ENCODE measurements around the gene SNX8.

The SNX8 gene

DNA sequence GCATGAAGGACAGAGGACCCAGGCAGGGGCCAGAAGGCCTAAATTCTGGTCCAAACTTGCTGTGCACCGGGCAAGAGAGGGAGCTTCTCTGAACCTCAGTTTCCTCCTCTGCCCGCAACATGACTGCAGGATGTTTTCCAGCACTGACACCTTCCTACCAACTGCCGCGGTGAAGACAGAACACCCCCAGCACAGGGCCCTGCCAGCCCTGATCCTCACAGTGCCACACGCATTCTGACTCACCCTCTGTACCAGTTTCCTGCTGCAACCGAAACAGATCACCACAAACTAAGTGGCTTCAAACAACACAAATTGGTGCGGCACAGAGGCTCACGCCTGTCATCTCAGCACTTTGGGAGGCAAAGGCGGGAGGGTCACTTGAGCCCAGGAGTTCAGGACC lies 99.6 kb downstream of the SNX8 start:
- H3K9ac ChIP-seq (ENCODE audit: low read length) = no peak overlapping the region
- peaks cover 41% of the 10 kb centered on the region for H3K36me3 ChIP-seq (ENCODE audit: insufficient read depth, low read length)
- H3K4me3 ChIP-seq (ENCODE audit: low read depth in 1 of 2, low read length in 2 of 2) = no peak overlapping the region
- no peaks in the 10 kb centered on the region for H3K27me3 ChIP-seq (ENCODE audit: control insufficient read depth in 1 of 2, insufficient read depth in 2 of 2, low read length in 2 of 2)
- peaks cover under 1% of the 10 kb centered on the region for H3K4me1 ChIP-seq (ENCODE audit: insufficient read depth, low read length)
- H3K9me3 ChIP-seq (ENCODE audit: low read length) = no peaks in the 10 kb centered on the region
- no peak overlapping the region for H3K27ac ChIP-seq (ENCODE audit: low read depth, low read length)

DNA sequence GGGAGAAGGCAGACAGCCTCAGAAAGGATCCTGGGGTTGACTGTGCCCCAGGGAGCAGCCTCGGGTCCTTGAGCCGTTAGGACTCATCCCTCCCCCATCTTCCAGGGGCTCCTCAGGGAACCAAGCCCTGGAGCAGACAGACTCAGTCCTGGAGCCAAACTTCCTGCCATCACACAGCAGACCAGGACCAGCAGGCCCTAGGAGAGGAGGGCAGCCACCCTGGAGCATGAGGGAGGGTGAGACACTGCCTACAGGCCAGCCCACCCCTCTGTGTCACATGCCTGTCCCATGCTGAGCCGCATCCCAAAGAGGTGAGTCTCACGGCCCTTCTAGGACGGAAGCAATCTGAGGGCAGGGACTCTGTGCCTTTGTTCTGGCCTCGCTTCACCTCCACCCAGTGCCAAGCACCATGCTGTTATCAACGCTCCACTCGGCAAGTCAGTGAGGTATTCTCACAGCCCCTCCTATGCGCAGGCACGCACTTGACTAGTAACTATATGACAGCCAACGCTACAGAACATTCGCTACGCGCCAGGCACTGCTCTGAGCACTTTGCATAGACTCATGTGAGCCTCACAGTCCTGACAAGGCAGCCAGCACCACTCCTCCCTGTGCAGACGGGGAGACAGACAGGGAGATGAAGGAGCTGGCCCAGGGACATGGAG lies 100.6 kb downstream of the SNX8 start:
- H3K27ac ChIP-seq (ENCODE audit: low read depth, low read length) = no peak overlapping the region
- no peak overlapping the region for H3K9ac ChIP-seq (ENCODE audit: low read length)
- peaks cover 42% of the 10 kb centered on the region for H3K36me3 ChIP-seq (ENCODE audit: insufficient read depth, low read length)
- H3K4me1 ChIP-seq (ENCODE audit: insufficient read depth, low read length) = peaks cover 6% of the 10 kb centered on the region
- no peak overlapping the region for H3K4me3 ChIP-seq (ENCODE audit: low read depth in 1 of 2, low read length in 2 of 2)
- no peaks in the 10 kb centered on the region for H3K27me3 ChIP-seq (ENCODE audit: control insufficient read depth in 1 of 2, insufficient read depth in 2 of 2, low read length in 2 of 2)
- H3K9me3 ChIP-seq (ENCODE audit: low read length) = no peaks in the 10 kb centered on the region

DNA sequence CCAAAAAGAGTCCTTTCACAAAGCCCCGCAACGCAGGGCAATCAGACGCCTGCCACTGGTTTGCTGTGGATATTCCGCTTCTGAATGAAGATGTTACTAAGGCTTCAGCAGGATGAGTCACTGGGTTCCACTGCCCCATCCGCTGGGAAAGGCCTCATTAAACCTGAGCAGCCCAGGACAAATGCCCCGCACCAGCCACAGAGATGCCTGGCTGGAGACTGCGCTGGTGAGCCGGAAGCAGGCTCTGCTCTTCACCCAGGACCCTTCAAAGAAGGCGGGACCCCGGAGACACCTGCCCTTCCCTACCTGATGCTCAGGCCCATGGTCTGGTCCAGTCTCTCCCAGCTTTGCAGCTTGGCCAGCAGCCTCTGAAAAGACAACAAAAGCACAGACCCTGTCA lies 101.3 kb downstream of the SNX8 start:
- Histone ChIP-seq H3K27me3 (ENCODE audit: control insufficient read depth in 1 of 2, insufficient read depth in 2 of 2, low read length in 2 of 2) (no peaks in the 10 kb centered on the region), H3K4me3 (ENCODE audit: low read depth in 1 of 2, low read length in 2 of 2) (no peak overlapping the region), H3K36me3 (ENCODE audit: insufficient read depth, low read length) (peaks cover 42% of the 10 kb centered on the region), H3K9me3 (ENCODE audit: low read length) (no peaks in the 10 kb centered on the region), H3K9ac (ENCODE audit: low read length) (no peak overlapping the region), H3K4me1 (ENCODE audit: insufficient read depth, low read length) (peaks cover 6% of the 10 kb centered on the region), H3K27ac (ENCODE audit: low read depth, low read length) (no peak overlapping the region)

DNA sequence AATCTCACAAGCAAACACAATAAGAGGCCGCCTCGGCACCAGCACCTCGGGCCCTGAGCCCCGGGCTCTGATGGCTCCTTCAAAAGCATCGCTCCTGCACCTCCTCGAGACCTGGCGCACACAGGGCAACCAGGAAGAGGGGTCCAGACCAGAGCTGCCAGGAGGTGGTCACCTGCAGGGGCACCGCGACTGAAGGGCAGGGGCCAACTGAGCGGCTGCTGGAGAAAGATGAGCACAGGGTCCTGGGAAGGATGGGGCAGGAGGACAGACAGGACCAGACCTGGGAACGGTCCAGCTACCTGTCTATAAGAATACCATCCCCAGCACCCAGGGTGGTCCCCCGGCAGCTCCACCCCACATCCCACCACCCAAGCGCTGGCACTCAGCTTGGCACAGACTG lies 102.3 kb downstream of the SNX8 start:
- Histone ChIP-seq H3K4me1 (ENCODE audit: insufficient read depth, low read length) (peaks cover 6% of the 10 kb centered on the region), H3K27ac (ENCODE audit: low read depth, low read length) (no peak overlapping the region), H3K4me3 (ENCODE audit: low read depth in 1 of 2, low read length in 2 of 2) (no peak overlapping the region), H3K36me3 (ENCODE audit: insufficient read depth, low read length) (peaks cover 39% of the 10 kb centered on the region), H3K27me3 (ENCODE audit: control insufficient read depth in 1 of 2, insufficient read depth in 2 of 2, low read length in 2 of 2) (no peaks in the 10 kb centered on the region), H3K9ac (ENCODE audit: low read length) (no peak overlapping the region), H3K9me3 (ENCODE audit: low read length) (no peaks in the 10 kb centered on the region)

DNA sequence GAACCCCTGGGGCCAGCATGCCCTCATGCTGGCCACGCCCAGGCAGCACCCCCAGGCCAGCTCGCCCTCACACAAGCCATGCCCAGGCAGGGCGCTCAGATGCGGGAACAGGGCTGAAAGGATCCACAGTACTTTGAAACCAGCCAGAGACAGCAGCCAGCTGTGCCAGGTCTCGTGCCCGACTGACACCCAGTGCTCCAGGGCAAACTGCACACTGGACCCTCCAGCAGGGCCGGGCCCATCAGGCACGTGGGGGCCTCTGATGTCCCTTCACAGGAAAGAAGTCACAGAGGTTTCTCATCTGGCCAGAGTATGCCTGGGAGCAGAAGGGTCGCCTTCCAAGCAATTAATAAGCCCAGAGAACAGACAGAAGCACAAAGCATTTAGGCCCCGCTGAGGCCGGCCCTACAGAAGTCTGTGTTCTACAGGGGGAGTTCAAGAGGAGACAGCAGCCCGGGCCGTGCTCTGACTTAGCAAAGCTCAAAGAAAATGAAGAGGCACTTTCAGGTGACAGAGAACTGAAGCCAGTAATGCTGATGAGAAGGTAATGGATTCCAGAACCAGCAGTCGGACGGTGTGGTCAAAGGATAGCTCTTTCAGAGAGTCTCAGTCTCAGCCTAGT lies 102.9 kb downstream of the SNX8 start:
- Histone ChIP-seq H3K27me3 (ENCODE audit: control insufficient read depth in 1 of 2, insufficient read depth in 2 of 2, low read length in 2 of 2) (no peaks in the 10 kb centered on the region), H3K36me3 (ENCODE audit: insufficient read depth, low read length) (peaks cover 36% of the 10 kb centered on the region), H3K27ac (ENCODE audit: low read depth, low read length) (no peak overlapping the region), H3K9ac (ENCODE audit: low read length) (no peak overlapping the region), H3K4me1 (ENCODE audit: insufficient read depth, low read length) (peaks cover 6% of the 10 kb centered on the region), H3K9me3 (ENCODE audit: low read length) (no peaks in the 10 kb centered on the region), H3K4me3 (ENCODE audit: low read depth in 1 of 2, low read length in 2 of 2) (no peak overlapping the region)

DNA sequence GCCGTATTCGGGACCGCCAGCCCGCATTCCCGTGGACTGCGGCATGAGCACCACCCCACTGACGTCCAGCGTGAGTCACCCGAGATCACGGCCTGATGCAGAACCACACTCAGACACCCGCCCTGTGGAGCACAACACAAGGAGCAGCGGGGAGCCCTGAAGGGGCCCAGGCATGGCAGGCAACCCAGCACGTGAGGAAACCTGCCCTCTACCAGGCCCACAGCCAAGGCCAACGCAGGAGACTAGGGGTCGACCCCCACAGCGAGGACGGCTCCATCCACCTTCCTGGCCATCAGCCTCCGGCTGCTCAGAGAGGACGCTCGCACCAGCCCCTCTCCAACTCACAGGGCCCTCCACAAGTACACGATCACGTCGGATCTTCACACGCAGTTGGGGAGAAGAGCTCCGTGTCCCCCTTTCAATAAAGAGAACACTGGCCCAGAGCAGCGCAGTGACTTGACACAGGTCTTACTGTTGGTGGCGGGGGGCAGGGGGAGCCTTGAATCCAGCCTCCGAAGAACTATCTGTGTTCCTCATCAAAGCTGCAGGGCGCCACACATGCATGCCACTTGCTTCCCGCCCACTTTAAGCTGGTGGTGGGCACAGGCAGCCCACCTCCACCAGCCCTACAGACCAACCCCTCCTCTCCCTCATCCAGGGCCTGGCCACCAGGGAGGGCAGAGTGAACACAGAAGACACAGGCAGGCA lies 103.5 kb downstream of the SNX8 start:
- Histone ChIP-seq H3K27me3 (ENCODE audit: control insufficient read depth in 1 of 2, insufficient read depth in 2 of 2, low read length in 2 of 2) (no peaks in the 10 kb centered on the region), H3K9ac (ENCODE audit: low read length) (no peak overlapping the region), H3K36me3 (ENCODE audit: insufficient read depth, low read length) (peaks cover 30% of the 10 kb centered on the region), H3K4me3 (ENCODE audit: low read depth in 1 of 2, low read length in 2 of 2) (no peak overlapping the region), H3K27ac (ENCODE audit: low read depth, low read length) (no peak overlapping the region), H3K4me1 (ENCODE audit: insufficient read depth, low read length) (peaks cover 6% of the 10 kb centered on the region), H3K9me3 (ENCODE audit: low read length) (no peaks in the 10 kb centered on the region)

DNA sequence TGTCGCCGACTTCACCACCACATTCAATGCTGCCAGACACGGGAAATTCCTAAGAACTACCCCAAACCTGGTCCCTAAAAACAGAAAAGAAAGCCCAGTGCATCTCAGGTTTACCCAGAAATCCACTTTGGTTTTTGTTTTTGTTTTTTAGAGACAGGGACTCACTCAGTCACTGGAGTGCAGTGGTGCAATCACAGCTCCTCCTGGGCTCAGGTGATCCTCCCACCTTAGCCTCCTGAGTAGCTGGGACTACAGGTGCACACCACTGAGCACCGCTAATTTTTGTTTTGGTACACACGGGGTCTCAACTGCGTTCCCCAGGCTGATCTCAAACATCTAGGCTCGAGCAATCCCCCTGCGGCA lies 104.3 kb downstream of the SNX8 start:
- no peak overlapping the region for H3K27ac ChIP-seq (ENCODE audit: low read depth, low read length)
- H3K4me3 ChIP-seq (ENCODE audit: low read depth in 1 of 2, low read length in 2 of 2) = no peak overlapping the region
- H3K36me3 ChIP-seq (ENCODE audit: insufficient read depth, low read length) = peaks cover 25% of the 10 kb centered on the region
- H3K9ac ChIP-seq (ENCODE audit: low read length) = no peak overlapping the region
- no peaks in the 10 kb centered on the region for H3K27me3 ChIP-seq (ENCODE audit: control insufficient read depth in 1 of 2, insufficient read depth in 2 of 2, low read length in 2 of 2)
- no peaks in the 10 kb centered on the region for H3K9me3 ChIP-seq (ENCODE audit: low read length)
- H3K4me1 ChIP-seq (ENCODE audit: insufficient read depth, low read length) = peaks cover 9% of the 10 kb centered on the region

DNA sequence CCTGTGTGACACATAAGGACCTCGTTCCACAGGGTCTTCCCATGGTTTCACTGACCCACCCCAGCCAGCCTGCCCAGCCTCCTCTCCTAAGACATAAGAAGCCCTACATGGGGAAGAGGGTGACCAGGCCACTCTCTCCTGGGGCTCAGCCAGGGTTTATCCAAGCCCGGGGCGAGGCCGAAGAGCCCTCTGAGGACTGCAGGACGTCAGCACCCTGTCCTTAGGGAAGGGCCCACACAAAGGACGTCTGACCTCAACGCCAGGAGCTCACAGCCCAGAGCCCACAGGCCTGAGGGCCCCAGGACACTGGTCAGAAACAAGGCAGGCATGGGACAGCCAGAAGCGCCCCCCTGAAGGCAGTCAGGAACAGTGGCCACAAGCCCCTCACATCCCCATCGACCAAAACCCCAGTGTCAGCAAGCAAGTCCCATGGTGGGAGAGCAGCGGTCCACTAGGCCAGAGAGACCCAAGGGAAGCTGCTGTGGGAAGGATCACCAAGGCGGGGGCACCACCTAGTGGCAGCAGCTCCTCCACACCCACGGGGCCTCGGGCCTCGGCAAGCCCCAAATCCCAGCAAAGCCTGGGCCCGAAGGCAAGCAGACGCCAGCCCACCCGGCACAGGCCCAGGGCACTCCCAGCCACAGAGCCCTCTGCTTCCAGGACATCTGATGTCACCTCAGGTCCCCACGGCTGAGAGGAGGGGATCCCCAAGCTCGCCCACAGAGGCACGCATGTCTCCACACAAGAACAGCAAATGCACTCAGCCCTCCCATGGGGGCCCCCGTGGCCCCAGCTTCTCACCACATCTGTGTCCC lies 104.9 kb downstream of the SNX8 start:
- H3K4me1 ChIP-seq (ENCODE audit: insufficient read depth, low read length) = peaks cover 15% of the 10 kb centered on the region
- H3K27ac ChIP-seq (ENCODE audit: low read depth, low read length) = no peak overlapping the region
- no peak overlapping the region for H3K4me3 ChIP-seq (ENCODE audit: low read depth in 1 of 2, low read length in 2 of 2)
- H3K36me3 ChIP-seq (ENCODE audit: insufficient read depth, low read length) = peaks cover 25% of the 10 kb centered on the region
- no peak overlapping the region for H3K9ac ChIP-seq (ENCODE audit: low read length)
- no peaks in the 10 kb centered on the region for H3K9me3 ChIP-seq (ENCODE audit: low read length)
- no peaks in the 10 kb centered on the region for H3K27me3 ChIP-seq (ENCODE audit: control insufficient read depth in 1 of 2, insufficient read depth in 2 of 2, low read length in 2 of 2)

DNA sequence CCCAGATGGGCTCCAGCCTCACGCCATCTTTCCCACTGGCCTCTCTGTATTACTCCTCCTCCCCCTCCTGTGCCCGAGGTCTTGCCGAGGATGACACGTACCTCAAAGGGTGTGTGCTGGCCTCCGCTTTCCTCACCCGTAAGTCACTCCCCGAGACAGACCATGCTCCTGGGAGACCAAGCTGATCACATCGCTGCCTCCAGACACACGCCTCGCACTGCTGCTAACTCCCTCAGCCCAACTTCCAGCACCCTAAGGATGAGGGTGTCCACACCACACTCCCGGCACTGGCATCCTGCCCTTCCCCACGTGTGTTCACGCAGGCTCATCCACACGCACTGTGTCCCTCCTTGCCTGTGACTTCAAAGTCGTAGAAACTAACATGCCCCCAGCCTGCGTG lies 105.5 kb downstream of the SNX8 start:
- no peak overlapping the region for H3K4me3 ChIP-seq (ENCODE audit: low read depth in 1 of 2, low read length in 2 of 2)
- H3K36me3 ChIP-seq (ENCODE audit: insufficient read depth, low read length) = peaks cover 24% of the 10 kb centered on the region
- H3K9me3 ChIP-seq (ENCODE audit: low read length) = no peaks in the 10 kb centered on the region
- H3K27ac ChIP-seq (ENCODE audit: low read depth, low read length) = no peak overlapping the region
- no peaks in the 10 kb centered on the region for H3K27me3 ChIP-seq (ENCODE audit: control insufficient read depth in 1 of 2, insufficient read depth in 2 of 2, low read length in 2 of 2)
- peaks cover 21% of the 10 kb centered on the region for H3K4me1 ChIP-seq (ENCODE audit: insufficient read depth, low read length)
- no peak overlapping the region for H3K9ac ChIP-seq (ENCODE audit: low read length)

DNA sequence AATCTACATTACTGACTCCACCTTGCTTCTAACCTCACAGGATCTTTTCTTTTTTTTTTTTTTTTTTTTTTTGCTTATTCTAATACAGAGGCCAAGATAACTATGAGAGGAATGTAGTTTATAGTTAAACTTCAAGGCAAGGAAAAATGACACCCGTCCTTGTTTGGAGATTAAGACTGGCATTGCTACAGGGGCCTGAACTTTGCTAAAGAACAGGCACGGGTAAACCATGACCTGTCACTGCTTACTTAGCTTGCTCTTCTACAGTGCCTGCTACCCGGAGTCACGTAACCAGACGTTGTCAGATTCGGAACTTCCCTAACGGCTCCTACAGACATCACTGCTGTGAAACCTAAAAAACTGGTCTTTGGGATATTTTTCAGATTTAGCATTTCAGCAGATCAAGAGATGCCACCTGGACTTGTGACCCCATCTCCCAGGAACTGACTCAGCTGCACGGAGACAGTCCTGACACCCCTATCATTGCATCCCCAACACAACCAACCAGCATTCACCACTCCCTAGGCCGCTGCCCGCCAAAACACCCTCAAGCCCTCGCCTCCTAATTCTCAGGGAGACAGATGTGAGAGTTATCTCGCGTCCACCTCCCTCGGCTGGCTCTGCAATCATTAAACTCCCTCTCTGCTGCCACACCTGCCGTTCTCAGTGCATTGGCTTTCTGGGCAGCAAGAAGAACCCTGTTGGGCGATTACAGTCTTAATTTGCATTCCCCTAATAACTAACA lies 109.0 kb downstream of the SNX8 start:
- H3K4me1 ChIP-seq (ENCODE audit: insufficient read depth, low read length) = peaks cover 31% of the 10 kb centered on the region
- no peak overlapping the region for H3K4me3 ChIP-seq (ENCODE audit: low read depth in 1 of 2, low read length in 2 of 2)
- no peak overlapping the region for H3K9ac ChIP-seq (ENCODE audit: low read length)
- H3K27ac ChIP-seq (ENCODE audit: low read depth, low read length) = no peak overlapping the region
- peaks cover 16% of the 10 kb centered on the region for H3K36me3 ChIP-seq (ENCODE audit: insufficient read depth, low read length)
- no peaks in the 10 kb centered on the region for H3K27me3 ChIP-seq (ENCODE audit: control insufficient read depth in 1 of 2, insufficient read depth in 2 of 2, low read length in 2 of 2)
- no peaks in the 10 kb centered on the region for H3K9me3 ChIP-seq (ENCODE audit: low read length)

DNA sequence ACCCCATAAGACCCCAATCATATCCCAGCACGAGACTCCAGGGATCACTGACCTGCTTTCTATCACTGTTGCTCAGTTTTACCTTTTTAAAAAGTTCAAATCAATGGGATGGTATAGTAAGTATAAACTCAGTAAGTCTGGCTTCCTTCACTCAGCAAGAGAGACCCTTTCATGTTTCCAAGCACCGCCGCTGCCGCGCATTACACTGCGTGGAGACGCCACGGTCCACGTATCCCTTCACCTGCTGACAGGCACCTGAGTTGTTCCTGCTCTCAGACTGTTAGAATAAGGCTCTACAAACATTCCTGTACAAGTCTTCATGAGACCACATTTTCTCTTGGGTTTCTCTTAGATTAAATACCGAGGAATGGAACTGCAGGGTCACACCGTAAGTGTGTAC lies 109.8 kb downstream of the SNX8 start:
- Histone ChIP-seq H3K9ac (ENCODE audit: low read length) (no peak overlapping the region), H3K27me3 (ENCODE audit: control insufficient read depth in 1 of 2, insufficient read depth in 2 of 2, low read length in 2 of 2) (no peaks in the 10 kb centered on the region), H3K9me3 (ENCODE audit: low read length) (no peaks in the 10 kb centered on the region), H3K4me1 (ENCODE audit: insufficient read depth, low read length) (peaks cover 28% of the 10 kb centered on the region), H3K4me3 (ENCODE audit: low read depth in 1 of 2, low read length in 2 of 2) (no peak overlapping the region), H3K36me3 (ENCODE audit: insufficient read depth, low read length) (peaks cover 16% of the 10 kb centered on the region), H3K27ac (ENCODE audit: low read depth, low read length) (no peak overlapping the region)
